GM18520 (cell line): Measurements from ENCODE around the gene APOBEC2.

Experiments used
- ATAC-seq: cut with Tn5 transposase; IDR thresholded peaks from one replicate; pipeline ENCODE4 v1.9.1; 2021; ENCODE audit not compliant: unreplicated experiment

Gene APOBEC2

GRCh38 chr6:41083072-41083471 lies 30.1 kb downstream of the APOBEC2 start:
- ATAC-seq = no peak

DNA sequence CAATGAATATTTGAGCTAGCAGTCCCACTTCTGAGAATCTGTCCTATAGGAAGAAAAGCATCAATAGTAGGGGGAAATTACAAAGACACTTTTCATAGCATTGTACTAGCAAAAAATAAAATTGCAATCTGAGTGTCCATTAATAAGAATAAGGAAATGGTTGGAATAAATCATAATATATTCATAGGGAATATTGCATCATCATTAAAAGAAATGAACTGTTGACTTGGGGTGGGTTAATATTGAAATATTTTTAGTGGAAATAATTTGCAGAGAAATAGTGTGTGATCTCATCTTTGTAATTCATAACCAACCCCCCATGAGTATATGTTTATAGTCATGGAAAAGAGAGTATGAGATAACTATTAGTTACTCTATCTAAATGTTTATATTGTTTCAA lies 32.2 kb downstream of the APOBEC2 start:
- no peak for ATAC-seq

- no peak for ATAC-seq
Measured at GRCh38 chr6:41088451-41088850, 35.4 kb downstream of the APOBEC2 start.

DNA sequence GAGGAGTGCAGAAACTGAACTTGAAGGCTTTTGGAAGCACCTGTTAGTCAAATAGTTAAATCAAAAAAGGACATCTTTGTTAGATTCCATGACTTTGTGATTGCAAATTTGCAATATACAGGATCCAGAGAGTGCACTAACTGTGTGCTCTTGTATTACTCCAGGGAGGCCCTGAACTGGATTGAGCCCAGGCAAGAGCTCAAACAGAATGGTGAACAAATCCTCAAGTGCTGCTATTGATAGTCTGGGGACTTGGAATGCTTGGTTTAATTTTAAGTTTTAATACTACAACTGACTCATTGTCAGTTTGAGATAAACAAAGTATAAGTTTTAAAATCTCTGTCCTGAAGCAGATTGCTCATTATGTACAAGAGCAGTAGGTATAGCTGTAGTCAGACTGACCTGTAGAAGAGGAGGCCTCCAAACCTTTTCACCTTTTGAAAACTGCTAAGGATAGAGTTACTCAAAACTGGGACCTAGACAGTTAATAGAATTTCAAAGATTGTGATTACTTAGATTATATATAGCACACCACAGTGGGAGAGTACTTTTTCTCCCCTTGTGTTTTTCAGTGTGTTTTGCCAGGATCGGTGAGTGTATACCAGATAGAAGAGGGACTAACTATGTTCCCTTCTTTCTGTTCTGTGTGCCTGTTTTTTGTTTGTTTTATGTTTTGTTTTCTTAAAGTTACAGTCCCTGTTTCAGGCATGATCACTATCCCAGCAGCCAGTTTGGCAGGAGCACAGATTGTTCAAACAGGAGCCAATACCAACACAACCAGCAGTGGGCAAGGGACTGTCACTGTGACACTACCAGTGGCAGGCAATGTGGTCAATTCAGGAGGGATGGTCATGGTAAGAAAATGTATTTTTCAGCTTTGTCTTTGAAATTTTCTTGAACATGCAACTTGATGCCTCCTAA lies 38.1 kb downstream of the APOBEC2 start:
- ATAC-seq = no peak

DNA sequence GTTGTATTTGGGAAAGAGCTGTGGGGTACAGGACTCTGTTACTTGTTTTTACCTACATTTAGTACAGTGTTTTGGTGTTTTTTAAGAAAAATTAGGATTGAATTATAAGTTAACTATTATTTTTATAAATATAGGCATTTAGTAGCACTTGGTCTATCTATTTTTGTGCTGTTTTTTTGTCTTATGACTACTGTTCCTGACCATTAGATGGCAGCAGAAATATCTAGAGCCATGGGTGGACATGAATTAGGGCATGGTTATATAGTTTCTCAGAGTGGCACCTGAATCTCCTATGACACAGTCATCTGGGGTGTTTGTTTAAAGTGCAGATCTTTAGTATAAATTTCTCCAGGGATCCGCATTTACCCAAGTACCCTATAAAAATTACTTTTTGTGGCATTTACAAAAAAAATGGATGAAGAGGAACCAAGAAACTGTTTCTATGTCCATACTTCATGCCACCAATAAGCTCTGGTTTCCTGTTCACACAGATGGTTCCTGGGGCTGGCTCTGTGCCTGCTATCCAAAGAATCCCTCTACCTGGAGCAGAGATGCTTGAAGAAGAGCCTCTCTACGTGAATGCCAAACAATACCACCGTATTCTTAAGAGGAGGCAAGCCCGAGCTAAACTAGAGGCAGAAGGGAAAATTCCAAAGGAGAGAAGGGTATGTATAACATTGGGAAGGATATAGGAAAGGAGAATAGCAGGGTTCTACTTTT lies 39.6 kb downstream of the APOBEC2 start:
- no peak for ATAC-seq

- no peak for ATAC-seq
Measured at GRCh38 chr6:41093729-41094128, 40.7 kb downstream of the APOBEC2 start.

DNA sequence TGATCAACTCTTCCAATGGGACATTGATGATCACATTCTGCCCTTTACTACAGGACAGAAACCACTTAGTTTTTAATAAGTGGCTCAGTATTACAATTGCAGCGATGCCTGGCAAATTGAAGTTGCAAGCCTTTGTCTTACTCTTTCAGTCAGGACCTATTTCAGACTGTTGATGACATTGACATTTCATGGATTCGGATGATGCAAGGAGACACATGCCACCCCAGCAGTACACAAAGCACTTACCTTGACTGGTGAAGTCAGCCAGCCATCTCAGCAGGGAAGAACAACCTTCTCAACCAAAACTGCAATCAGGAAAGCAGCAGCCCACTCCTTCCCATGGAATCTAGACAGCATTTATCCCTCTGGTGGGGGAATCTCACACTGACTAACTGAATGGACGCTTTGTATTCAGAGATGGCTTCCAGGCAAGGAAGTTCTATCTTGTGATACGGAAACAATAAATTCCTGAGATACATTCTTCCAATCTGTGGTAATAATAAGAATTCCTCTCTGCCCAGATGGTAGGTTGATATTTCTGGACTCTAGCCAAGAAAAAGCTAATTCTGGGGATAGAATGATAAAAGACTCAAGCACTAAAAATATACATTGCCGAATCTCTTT lies 44.6 kb downstream of the APOBEC2 start:
- no peak for ATAC-seq

DNA sequence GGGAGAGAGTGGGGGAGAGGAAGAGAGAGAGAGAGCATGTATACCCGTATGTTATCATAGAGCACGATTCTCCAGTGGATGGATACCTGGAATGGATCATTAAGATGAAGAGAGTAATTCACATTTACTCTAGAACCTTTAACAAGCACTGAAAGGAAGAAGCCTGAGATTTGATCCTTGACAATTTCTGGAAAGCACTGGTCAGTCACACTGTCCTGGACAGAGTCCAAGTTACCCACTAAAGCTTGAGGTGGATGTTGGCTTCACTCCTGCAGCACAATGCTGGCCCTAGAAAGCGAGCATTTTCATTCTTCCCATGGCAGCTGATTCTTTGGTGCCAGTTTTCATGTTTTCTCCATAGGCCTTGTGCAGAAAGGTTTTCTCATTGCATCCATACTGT lies 45.4 kb downstream of the APOBEC2 start:
- no peak for ATAC-seq

DNA sequence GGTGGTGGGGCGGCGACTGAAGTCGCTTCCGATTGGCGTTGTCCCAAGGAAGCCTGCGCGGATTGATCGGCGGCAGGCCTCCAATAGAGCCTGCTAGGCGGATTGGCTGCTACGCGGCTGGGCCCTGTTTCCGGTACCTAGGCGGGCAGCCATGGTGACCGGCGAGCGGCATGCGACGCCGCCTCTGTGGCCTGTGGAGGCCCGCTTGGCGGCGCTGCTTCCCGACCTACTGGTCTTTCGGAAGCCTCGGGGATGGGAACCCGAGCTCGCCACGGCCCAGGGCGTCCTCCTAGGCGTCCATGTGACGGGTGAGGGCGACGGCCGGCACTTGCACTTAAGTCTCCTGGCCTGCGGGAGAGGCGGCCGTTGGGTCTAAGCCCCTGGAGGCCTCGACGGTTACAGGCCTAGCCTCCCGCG lies 47.9 kb downstream of the APOBEC2 start:
- no peak for ATAC-seq

- ATAC-seq = no peak
Measured at GRCh38 chr6:41103847-41104246, 50.8 kb downstream of the APOBEC2 start.

DNA sequence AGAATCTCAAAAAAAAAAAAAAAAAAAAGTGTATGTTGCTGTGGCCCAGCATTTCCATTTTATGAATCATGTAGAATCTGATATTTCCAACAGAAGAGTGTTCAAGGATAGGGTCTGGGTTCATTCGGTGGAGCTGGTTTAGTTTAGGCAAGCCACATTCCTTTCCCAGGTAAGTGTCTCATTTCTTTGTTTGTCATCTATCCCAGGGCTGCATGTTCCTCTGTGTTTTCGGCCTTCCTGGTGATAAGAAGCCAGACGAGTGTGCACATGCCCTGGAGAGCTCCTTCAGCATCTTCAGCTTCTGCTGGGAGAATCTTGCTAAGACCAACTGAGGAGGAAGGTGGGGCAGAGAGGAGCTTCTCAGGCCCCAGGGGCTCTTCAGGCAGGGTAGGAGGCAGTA lies 58.0 kb downstream of the APOBEC2 start:
- ATAC-seq = no peak
